Colonic mucosa (tissue), 4 donors: ENCODE data around the gene WAPL. TPM values are rescaled to one million over a fixed set of nuclear protein-coding genes. Genes with fewer than 3 reads are reported as not detected.

Source experiments
- DNase-seq: peaks from one replicate; pipeline ENCODE4 v3.0.0-alpha.2; 2020
- H3K27ac ChIP-seq: fragments of 200-600 bp; one replicate; pipeline ENCODE4 v1.8.0; 2021
- H3K27me3 ChIP-seq: fragments of 200-600 bp; one replicate; pipeline ENCODE4 v1.8.0; 2021
- H3K36me3 ChIP-seq: fragments of 200-600 bp; one replicate; pipeline ENCODE4 v1.8.0; 2021
- H3K4me1 ChIP-seq: fragments of 200-600 bp; one replicate; pipeline ENCODE4 v1.8.0; 2021; ENCODE audit warnings: mild to moderate bottlenecking
- H3K4me3 ChIP-seq: fragments of 200-600 bp; one replicate; pipeline ENCODE4 v1.8.0; 2021
- H3K9ac ChIP-seq, 2 donors: one replicate each; pipeline ENCODE4 v1.7.0; 2013; ENCODE audit warnings: control low read depth in 2 of 2, low read depth in 2 of 2, low read length in 2 of 2
- H3K9me3 ChIP-seq: fragments of 200-600 bp; one replicate; pipeline ENCODE4 v1.8.0; 2021
- CTCF ChIP-seq: fragments of 200-600 bp; IDR thresholded peaks from one replicate; pipeline ENCODE4 v1.8.0; 2022; ENCODE audit warnings: antibody characterized with exemption, mild to moderate bottlenecking
- intact Hi-C: fragments of 100-400 bp; cut with DNase I; formaldehyde crosslinking; loops from one replicate; pipeline ENCODE4 v1.14.1; 2022
- total RNA-seq, 2 donors: library from RNA; stranded (reverse); fragmentation: NEBNext Ultra II Directional in 1 of 2; extraction: Animal tissue kit (Norgen Biotek cat#: 25700) in 1 of 2; gene quantifications; one replicate each; pipeline ENCODE4 v1.2.1, GENCODE V29; 2021
- donor health status: healthy.
- donor health status: DM: no; HTN: no; CAD: no.
- donor health status: DM: no; HTN: no; CAD: no.

WAPL gene
- total RNA-seq, 2 donors from 2014 or later, result 32.7 to 33.9 TPM

GRCh38 chr10:86436963-86437362, 84.6 kb downstream of the WAPL start:
- Histone ChIP-seq H3K4me1 (no peaks in the 10 kb centered on the region), H3K27me3 (no peaks in the 10 kb centered on the region), H3K9me3 (no peaks in the 10 kb centered on the region), H3K36me3 (no peaks in the 10 kb centered on the region), H3K9ac (no peak overlapping the region), H3K4me3 (no peak overlapping the region), H3K27ac (no peak overlapping the region)
- intact Hi-C loops, result no loop called here
- no peak for TF ChIP-seq CTCF
- no peak for DNase-seq

- H3K4me3 ChIP-seq, result no peak overlapping the region
- H3K27me3 ChIP-seq, result no peaks in the 10 kb centered on the region
- no peak overlapping the region for H3K27ac ChIP-seq
- H3K36me3 ChIP-seq, result no peaks in the 10 kb centered on the region
- H3K9ac ChIP-seq, result no peak overlapping the region
- intact Hi-C loops, result no loop called here
- no peaks in the 10 kb centered on the region for H3K4me1 ChIP-seq
- no peak for DNase-seq
- no peak for TF ChIP-seq CTCF
- no peaks in the 10 kb centered on the region for H3K9me3 ChIP-seq
Observed at GRCh38 chr10:86434656-86435055, 86.9 kb downstream of the WAPL start.

GRCh38 chr10:86423739-86424138, 97.9 kb downstream of the WAPL start:
- no peaks in the 10 kb centered on the region for H3K4me1 ChIP-seq
- H3K27me3 ChIP-seq, result no peaks in the 10 kb centered on the region
- H3K9ac ChIP-seq, result no peak overlapping the region
- H3K27ac ChIP-seq, result no peak overlapping the region
- intact Hi-C loops, result no loop called here
- no peaks in the 10 kb centered on the region for H3K36me3 ChIP-seq
- no peak overlapping the region for H3K4me3 ChIP-seq
- no peak for DNase-seq
- TF ChIP-seq CTCF, result no peak
- H3K9me3 ChIP-seq, result no peaks in the 10 kb centered on the region

- no peaks in the 10 kb centered on the region for H3K27me3 ChIP-seq
- H3K9ac ChIP-seq, result no peak overlapping the region
- intact Hi-C loops, result no loop called here
- no peaks in the 10 kb centered on the region for H3K4me1 ChIP-seq
- TF ChIP-seq CTCF, result no peak
- DNase-seq, result no peak
- H3K36me3 ChIP-seq, result no peaks in the 10 kb centered on the region
- H3K4me3 ChIP-seq, result no peak overlapping the region
- no peak overlapping the region for H3K27ac ChIP-seq
- H3K9me3 ChIP-seq, result no peaks in the 10 kb centered on the region
Observed at GRCh38 chr10:86419101-86419500, 102.5 kb downstream of the WAPL start.

GRCh38 chr10:86415583-86415982, 106.0 kb downstream of the WAPL start:
- Histone ChIP-seq H3K9ac (no peak overlapping the region), H3K27ac (no peak overlapping the region)
- TF ChIP-seq CTCF, result no peak

GRCh38 chr10:86415116-86415515, 106.5 kb downstream of the WAPL start:
- peaks cover 11% of the 10 kb centered on the region for H3K4me1 ChIP-seq
- H3K9ac ChIP-seq, result no peak overlapping the region
- no peaks in the 10 kb centered on the region for H3K27me3 ChIP-seq
- H3K36me3 ChIP-seq, result no peaks in the 10 kb centered on the region
- DNase-seq, result no peak
- no peak for TF ChIP-seq CTCF
- no peak overlapping the region for H3K4me3 ChIP-seq
- H3K27ac ChIP-seq, result no peak overlapping the region
- intact Hi-C loops, result no loop called here
- no peaks in the 10 kb centered on the region for H3K9me3 ChIP-seq

More at GRCh38 chr10:86415583-86415982, 106.0 kb downstream of the WAPL start:
- no peak for DNase-seq
- Histone ChIP-seq H3K4me3 (no peak overlapping the region), H3K36me3 (no peaks in the 10 kb centered on the region), H3K9me3 (no peaks in the 10 kb centered on the region), H3K4me1 (peaks cover 11% of the 10 kb centered on the region), H3K27me3 (no peaks in the 10 kb centered on the region)
- intact Hi-C loops, result no loop called here
